Stimulated activated CD8-positive, alpha-beta memory T cell treated with anti-CD3 and anti-CD28 coated beads, Interleukin-15, amount 100 ng/mL, for 48 hours (primary cell): Measurements from ENCODE around the gene PCNX2.
A peak's percentile ranks its signal among the peaks of the same experiment; 100 is the strongest.

ENCODE experiments used
- DNase-seq, 2 donors: peaks; one replicate each; pipeline ENCODE4 v3.0.0-alpha.2; 2020; ENCODE audit warnings: low read depth in 2 of 2

The PCNX2 gene

DNA sequence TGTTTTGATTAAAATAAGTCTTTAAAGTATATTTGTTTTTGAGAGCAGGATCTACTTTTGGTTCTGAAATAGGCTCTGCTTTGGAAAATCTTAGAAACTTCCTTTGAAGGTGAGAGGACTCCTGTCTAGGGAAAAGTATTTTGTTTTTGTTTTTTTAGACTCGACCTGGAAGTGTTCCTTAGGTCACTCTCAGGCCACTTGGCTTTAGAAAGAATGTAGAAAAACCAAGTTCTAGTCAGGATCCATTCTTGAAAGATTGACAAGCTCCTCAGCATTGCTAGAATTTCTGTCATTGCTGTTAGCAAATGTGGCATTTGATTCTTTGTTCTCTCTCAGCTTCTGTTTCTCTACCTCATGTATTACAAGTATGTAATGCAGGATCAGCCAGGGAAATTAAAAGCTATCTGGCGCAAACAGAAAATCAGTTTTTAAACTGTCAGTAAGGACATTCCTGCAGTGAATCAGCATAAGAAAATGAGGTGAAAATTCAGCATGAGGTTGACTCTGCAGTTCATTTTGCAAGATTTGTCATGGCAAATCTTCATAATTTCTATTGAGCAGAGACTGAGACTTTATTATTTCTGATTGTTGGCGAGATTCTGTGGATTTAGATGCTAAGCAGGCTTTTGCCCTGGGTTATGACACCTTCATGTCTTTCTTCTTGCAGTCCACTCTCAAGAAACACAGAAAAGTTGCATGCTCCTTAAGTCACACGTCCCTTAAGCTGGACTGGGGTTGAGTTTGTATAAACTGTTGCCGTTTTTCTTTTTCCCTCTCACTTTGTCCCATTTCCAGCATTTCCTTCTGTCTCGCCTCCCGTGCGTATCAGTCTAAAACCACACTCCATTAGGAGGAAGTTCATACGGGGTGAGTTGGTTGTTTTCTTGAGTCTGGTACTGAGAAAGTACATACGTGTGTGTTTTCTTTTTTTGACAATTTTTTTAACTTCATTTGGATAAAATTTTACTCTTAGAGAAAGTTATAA is 332.5 kb downstream of the PCNX2 start:
- no peak for DNase-seq

DNA sequence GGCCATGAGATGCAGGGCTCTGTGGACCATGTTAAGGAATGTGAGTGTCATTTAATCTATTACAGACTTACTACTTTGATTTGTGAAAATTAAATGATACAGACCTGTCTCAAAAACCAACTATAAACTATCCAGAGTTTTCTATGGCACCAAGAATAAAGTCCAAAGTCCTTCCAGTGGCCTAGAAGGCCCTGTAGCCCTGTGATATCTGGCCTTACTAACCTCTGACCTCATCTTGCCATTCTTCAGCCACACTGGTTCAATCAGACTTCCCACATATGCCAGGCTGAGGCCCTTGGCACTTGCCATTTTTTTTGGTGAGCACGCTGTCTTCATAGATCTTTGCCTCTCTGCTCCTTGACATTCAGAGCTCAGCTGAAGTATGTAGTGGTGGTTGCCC is 337.5 kb downstream of the PCNX2 start:
- DNase-seq, result no peak

DNA sequence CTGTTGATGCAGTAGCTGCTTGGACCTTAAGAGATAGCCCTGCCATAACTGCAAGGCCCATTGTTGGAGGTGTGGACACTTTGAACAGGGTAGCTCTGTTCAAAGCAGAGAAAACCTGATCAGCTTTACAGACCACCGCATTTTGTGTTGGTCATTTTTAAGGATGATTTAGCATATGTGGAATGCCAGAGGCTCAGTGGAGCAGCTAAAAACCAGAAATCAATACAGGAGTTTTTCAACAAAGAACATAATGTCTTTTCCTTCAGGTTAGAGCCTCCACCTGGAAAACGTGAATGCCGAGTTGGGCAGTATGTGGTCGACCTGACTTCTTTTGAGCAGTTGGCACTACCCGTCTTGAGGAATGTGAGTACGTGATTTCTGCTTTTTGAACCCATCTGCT is 339.4 kb downstream of the PCNX2 start:
- DNase-seq, result no peak

DNA sequence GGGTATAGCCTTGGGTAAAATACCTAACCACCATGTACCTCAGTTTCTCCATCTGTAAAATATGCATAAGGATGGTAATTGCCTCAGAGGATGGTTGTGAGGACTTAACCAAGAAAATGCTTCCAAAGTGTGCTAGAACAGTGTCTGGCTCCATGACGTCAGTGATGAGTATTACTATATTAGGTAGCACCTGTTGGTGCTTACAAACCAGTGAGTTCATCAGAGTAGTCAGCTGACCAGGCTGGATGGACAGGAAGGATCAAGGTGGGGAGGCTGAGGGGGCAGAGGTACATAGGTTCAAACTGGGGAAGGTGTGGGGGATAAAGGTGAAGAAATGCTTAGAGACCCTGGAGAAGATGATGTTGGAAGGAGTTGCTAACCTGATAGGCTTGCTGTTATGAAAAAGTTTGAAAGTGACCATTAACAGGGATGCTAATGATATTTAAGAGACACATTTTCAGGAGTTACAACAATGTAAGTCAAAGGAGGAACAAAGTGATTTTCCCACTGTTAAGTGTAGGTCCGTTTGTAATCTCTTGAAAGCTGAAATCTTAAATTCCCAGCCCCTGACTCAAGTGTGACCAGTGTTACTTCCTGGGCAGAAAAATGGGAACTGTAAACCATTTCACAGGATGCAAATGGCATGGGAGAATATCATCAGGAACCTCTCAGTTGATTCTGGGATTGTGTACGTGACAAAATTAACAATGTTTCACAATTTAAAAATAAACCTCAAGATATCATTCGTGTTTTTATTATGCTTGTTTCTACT is 340.7 kb downstream of the PCNX2 start:
- DNase-seq, result no peak

DNA sequence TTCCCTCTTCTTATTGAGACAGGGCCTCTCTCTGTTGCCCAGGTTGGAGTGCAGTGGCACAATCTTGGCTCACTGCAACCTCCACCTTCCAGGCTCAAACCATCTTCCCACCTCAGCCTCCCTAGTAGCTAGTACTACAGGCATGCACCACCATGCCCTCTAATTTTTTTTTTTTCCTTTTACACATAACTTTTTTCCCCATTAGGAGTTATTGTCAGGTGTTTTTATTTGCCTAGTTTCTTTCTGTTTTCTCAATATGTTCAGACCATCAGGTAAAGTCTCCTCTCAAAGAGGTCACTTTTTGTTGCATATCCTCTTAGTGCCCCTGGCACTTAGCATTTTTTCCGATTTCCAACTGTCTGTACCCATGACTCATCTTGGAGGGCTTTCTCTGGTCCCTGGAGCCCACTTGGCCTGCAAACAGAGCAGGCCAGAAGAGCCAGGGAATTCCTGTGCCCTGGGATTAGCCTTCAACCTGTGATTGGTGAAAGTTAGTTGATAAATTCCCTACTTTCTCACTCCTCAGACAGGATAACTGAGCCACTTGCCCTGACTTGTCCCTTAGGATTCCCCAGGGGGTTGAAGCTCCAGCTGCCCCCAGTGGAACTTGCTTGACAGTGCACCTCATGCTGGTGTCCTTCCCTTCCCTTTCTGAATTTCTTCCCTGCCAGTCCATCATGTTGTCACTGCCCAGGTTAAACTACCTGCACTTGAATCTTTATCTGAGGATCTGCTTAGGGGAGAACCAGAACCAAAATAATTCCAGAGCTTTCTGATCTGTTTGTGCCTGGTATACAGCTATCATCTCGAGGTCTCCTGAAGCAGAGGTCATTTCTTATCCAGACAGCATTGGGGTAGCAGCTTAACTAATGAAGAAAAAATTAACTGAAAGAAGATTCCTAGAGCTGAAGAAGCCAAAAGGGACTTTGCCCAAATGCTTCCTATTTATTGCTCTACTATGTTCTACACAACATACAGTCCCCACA is 342.7 kb downstream of the PCNX2 start:
- no peak for DNase-seq

DNA sequence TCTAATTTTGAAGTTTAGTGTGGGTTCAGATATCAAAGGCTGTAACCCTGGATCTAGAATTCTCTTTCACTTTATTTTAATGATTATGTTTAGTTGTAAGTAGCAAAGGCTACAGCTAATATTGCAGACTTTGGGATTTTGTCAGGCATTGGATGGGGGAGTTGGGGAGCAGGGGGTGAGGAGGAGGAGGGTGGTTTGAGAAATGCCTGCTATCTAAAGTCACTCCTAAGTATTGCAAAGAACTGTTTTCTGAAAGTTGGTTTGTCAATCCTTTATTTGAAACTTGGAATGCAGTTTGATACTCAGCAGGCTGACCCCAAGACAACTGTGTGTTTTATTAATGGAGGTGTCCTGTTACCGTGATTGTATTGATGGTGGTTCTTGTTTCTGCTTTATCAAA is 343.9 kb downstream of the PCNX2 start:
- no peak for DNase-seq

- no peak for DNase-seq
These were observed 344.3 kb downstream of the PCNX2 start for GRCh38 chr1:232951180-232951579.

- peak; percentile 93 for DNase-seq
These were observed 345.0 kb downstream of the PCNX2 start, which contains the start of gene NTPCR for GRCh38 chr1:232950197-232951176. TSS of gene NTPCR (plus strand) at chr1:232950611. CDS start at chr1:232950711, 100 bp downstream.

GRCh38 chr1:232949636-232950196 is 345.8 kb downstream of the PCNX2 start:
- DNase-seq, result no peak

GRCh38 chr1:232944347-232944746 is 351.2 kb downstream of the PCNX2 start:
- DNase-seq, result no peak

DNA sequence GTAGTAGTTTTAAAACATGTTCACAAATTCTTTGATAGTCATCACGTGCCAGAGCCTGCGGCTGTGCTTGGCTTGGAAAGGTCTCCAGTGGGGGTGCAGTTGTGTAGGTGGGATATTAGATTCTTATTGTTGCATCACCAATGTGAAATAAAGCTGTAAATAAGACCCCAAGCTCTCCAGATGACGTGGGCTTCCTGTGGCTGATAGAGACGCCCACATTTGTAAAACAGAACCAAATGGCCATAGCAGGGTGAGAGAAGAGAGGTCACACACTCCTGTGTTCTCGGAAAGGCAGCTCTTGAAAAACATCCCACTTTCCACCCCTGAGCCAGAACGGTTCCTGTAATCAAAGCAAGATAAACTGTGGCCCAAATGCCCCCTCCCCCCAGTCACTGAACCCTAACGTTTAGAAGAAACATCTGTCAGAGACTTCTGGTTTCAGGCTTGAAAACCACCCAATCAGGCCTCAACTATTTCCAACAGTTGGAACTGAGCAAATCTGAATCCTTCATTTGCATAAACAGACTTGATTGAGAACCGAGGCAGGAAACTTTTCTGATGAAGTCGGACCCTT is 351.8 kb downstream of the PCNX2 start:
- DNase-seq, result peak; percentile 37 to 40

DNA sequence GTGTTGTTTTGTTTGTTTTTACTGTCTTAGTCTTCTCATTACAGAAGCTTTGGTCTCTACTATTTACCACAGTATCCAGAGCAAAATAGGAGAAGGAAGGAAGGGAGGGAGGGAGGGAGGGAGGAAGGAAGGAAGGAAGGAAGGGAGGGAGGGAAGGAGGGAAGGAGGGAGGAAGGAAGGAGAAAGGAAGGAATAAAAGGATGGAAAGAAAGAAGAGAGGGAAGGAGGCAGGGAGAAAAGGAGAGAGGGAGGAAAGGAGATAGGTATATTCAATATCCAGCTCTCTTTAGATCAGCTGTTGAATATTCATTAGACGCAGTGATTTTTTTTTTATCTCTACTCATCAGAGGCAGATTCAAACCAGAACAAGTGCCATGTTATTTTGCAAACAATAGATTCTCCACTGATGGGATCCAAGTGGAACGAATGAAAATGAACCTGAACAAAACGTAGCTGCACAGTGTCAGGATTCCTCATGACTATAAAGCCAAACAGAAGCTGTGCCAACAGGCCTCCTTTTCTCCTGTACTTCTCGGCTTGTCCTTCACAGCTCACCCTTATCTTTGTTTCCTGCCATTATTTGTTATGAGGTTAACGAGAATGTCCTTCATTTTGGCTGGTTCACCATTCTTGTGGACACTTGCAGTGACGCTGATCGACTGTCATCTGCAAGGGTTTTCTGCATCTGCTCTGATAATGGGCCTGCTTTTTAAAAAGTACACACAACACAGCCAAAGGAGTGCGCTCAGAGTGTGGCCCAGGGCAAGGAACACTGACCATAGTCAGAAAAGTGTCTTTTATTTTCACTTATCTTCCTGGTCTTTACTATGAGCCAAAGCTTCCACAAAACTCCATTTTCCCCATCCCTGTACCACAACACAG is 352.9 kb downstream of the PCNX2 start:
- DNase-seq, result no peak

GRCh38 chr1:232940262-232940661 is 355.3 kb downstream of the PCNX2 start:
- no peak for DNase-seq

DNA sequence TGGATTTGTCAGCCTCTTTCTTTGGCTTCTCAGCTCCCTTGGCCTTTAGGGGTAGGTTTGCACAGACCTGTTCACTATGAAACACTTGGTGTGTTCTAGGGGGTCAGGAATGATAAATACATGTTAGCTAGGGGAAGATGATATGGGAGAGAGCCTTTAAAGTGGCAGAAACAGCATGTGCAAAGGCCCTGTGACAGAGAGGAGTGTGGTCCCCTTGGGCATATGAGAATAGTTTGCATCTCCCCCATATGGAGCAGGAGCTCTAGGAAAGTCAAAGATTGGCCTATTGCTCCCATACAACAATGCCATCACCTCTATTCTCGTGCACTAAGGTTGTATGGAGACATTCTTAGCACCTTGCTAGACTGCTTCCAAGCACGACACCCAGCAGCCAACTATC is 355.8 kb downstream of the PCNX2 start:
- DNase-seq, result no peak

- DNase-seq, result no peak
These were observed 356.6 kb downstream of the PCNX2 start for GRCh38 chr1:232938926-232939325.

- no peak for DNase-seq
These were observed 357.7 kb downstream of the PCNX2 start for GRCh38 chr1:232937741-232938375.

- no peak for DNase-seq
These were observed 358.6 kb downstream of the PCNX2 start for GRCh38 chr1:232936941-232937340.
